ENCODE results near the gene BHLHA9.
A peak's percentile ranks its signal among the peaks of the same experiment; 100 is the strongest.

BHLHA9 gene

GRCh38 chr17:1260770-1261161 is 9.5 kb upstream of the BHLHA9 start:
- no peak overlapping the region for H4K12ac ChIP-seq (ENCODE audit: low read depth, low read length)
- no peak overlapping the region for H2BK5ac ChIP-seq (ENCODE audit: low read depth, low read length, poor library complexity)
- H2AK5ac ChIP-seq (ENCODE audit: low read length), result no peak overlapping the region
- H2BK120ac ChIP-seq (ENCODE audit: insufficient read depth, low read length, poor library complexity), result no peak overlapping the region
- H3K23ac ChIP-seq (ENCODE audit: low read length), result no peak overlapping the region
- H3K4me1 ChIP-seq (ENCODE audit: control insufficient read depth in 1 of 2, insufficient read depth in 2 of 2, low read length in 2 of 2), result peaks cover 3 to 7% of the 10 kb centered on the region in 2 experiments
- no peaks in the 10 kb centered on the region for H3K79me1 ChIP-seq (ENCODE audit: low read length)
- H2BK12ac ChIP-seq (ENCODE audit: low read length), result no peak overlapping the region
- DNase-seq, result no peak
- H3K14ac ChIP-seq (ENCODE audit: low read length), result no peak overlapping the region
- no peak overlapping the region for H4K91ac ChIP-seq (ENCODE audit: low read depth, low read length)
- no CpG with 5 or more reads among the region's 6 CpGs for WGBS (ENCODE audit: extremely low coverage, insufficient coverage, insufficient read length)
- H3K4me2 ChIP-seq (ENCODE audit: low read length), result no peak overlapping the region
- no peak overlapping the region for H3K18ac ChIP-seq (ENCODE audit: low read length)
- H3K79me2 ChIP-seq (ENCODE audit: control insufficient read depth, insufficient read depth, low read length, poor library complexity), result no peaks in the 10 kb centered on the region
- H2AFZ ChIP-seq (ENCODE audit: insufficient read depth, low read length, poor library complexity), result no peak overlapping the region
- no peak overlapping the region for H3K4ac ChIP-seq (ENCODE audit: low read depth, low read length)
- H3K27me3 ChIP-seq (ENCODE audit: insufficient read depth, low read length), result peaks cover 13% of the 10 kb centered on the region
- H4K8ac ChIP-seq (ENCODE audit: low read depth, low read length), result no peak overlapping the region
- H3K9me3 ChIP-seq (ENCODE audit: insufficient read depth, low read depth, low read length), result no peaks in the 10 kb centered on the region
- no peaks in the 10 kb centered on the region for H3K36me3 ChIP-seq (ENCODE audit: control insufficient read depth in 1 of 2, insufficient read depth in 2 of 2, low read length in 2 of 2)
- H3K27ac ChIP-seq (ENCODE audit: low read depth, low read length), result no peak overlapping the region
- H3K4me3 ChIP-seq (ENCODE audit: low read depth, low read length), result no peak overlapping the region
- no peak overlapping the region for H3K9ac ChIP-seq (ENCODE audit: low read length)

GRCh38 chr17:1264196-1264595 is 6.0 kb upstream of the BHLHA9 start:
- H3K4me2 ChIP-seq (ENCODE audit: low read length), result no peak overlapping the region
- no peak overlapping the region for H2BK5ac ChIP-seq (ENCODE audit: low read depth, low read length, poor library complexity)
- no peak overlapping the region for H3K23ac ChIP-seq (ENCODE audit: low read length)
- peaks cover 2% of the 10 kb centered on the region for H3K79me2 ChIP-seq (ENCODE audit: control insufficient read depth, insufficient read depth, low read length, poor library complexity)
- H3K4me1 ChIP-seq (ENCODE audit: control insufficient read depth in 1 of 2, insufficient read depth in 2 of 2, low read length in 2 of 2), result peaks cover 6% of the 10 kb centered on the region in 2 experiments
- no peak overlapping the region for H3K9ac ChIP-seq (ENCODE audit: low read length)
- H2BK12ac ChIP-seq (ENCODE audit: low read length), result no peak overlapping the region
- H3K18ac ChIP-seq (ENCODE audit: low read length), result no peak overlapping the region
- H2AK5ac ChIP-seq (ENCODE audit: low read length), result no peak overlapping the region
- no peaks in the 10 kb centered on the region for H3K36me3 ChIP-seq (ENCODE audit: control insufficient read depth in 1 of 2, insufficient read depth in 2 of 2, low read length in 2 of 2)
- H3K4ac ChIP-seq (ENCODE audit: low read depth, low read length), result no peak overlapping the region
- no peak overlapping the region for H2AFZ ChIP-seq (ENCODE audit: insufficient read depth, low read length, poor library complexity)
- no peak overlapping the region for H3K14ac ChIP-seq (ENCODE audit: low read length)
- H3K27ac ChIP-seq (ENCODE audit: low read depth, low read length), result no peak overlapping the region
- H3K79me1 ChIP-seq (ENCODE audit: low read length), result peaks cover 9% of the 10 kb centered on the region
- H4K91ac ChIP-seq (ENCODE audit: low read depth, low read length), result no peak overlapping the region
- H3K4me3 ChIP-seq (ENCODE audit: low read depth, low read length), result no peak overlapping the region
- no peak for DNase-seq
- no peak overlapping the region for H4K8ac ChIP-seq (ENCODE audit: low read depth, low read length)
- H4K12ac ChIP-seq (ENCODE audit: low read depth, low read length), result no peak overlapping the region
- H3K9me3 ChIP-seq (ENCODE audit: insufficient read depth, low read depth, low read length), result no peaks in the 10 kb centered on the region
- WGBS (ENCODE audit: extremely low coverage, insufficient coverage, insufficient read length), result no CpG with 5 or more reads among the region's 9 CpGs
- H3K27me3 ChIP-seq (ENCODE audit: insufficient read depth, low read length), result peaks cover 13% of the 10 kb centered on the region
- H2BK120ac ChIP-seq (ENCODE audit: insufficient read depth, low read length, poor library complexity), result no peak overlapping the region

GRCh38 chr17:1267471-1267943 is 2.7 kb upstream of the BHLHA9 start:
- no CpG with 5 or more reads among the region's 17 CpGs for whole genome bisulfite sequencing (ENCODE audit: extremely low coverage, insufficient coverage, insufficient read length)
- Histone ChIP-seq H3K79me2 (ENCODE audit: control insufficient read depth, insufficient read depth, low read length, poor library complexity) (peaks cover 2% of the 10 kb centered on the region), H3K4ac (ENCODE audit: low read depth, low read length) (no peak overlapping the region), H2BK12ac (ENCODE audit: low read length) (no peak overlapping the region), H4K8ac (ENCODE audit: low read depth, low read length) (peak overlapping the region; percentile 91), H2AFZ (ENCODE audit: insufficient read depth, low read length, poor library complexity) (peak overlapping the region; percentile 38), H3K23ac (ENCODE audit: low read length) (no peak overlapping the region), H4K91ac (ENCODE audit: low read depth, low read length) (peak overlapping the region; percentile 30), H3K4me1 (ENCODE audit: control insufficient read depth in 1 of 2, insufficient read depth in 2 of 2, low read length in 2 of 2) (peaks cover 0 to 3% of the 10 kb centered on the region in 2 experiments), H3K14ac (ENCODE audit: low read length) (peak overlapping the region; percentile 55), H4K12ac (ENCODE audit: low read depth, low read length) (peak overlapping the region; percentile 34), H3K18ac (ENCODE audit: low read length) (no peak overlapping the region), H3K9ac (ENCODE audit: low read length) (no peak overlapping the region), H3K27ac (ENCODE audit: low read depth, low read length) (no peak overlapping the region), H3K79me1 (ENCODE audit: low read length) (peaks cover 9% of the 10 kb centered on the region), H2AK5ac (ENCODE audit: low read length) (peak overlapping the region; percentile 49), H2BK120ac (ENCODE audit: insufficient read depth, low read length, poor library complexity) (peak overlapping the region; percentile 29), H3K4me2 (ENCODE audit: low read length) (peak overlapping the region; percentile 73), H3K4me3 (ENCODE audit: low read depth, low read length) (peak overlapping the region; percentile 71), H3K27me3 (ENCODE audit: insufficient read depth, low read length) (no peaks in the 10 kb centered on the region), H3K9me3 (ENCODE audit: insufficient read depth, low read depth, low read length) (peaks cover under 1% of the 10 kb centered on the region), H2BK5ac (ENCODE audit: low read depth, low read length, poor library complexity) (no peak overlapping the region), H3K36me3 (ENCODE audit: control insufficient read depth in 1 of 2, insufficient read depth in 2 of 2, low read length in 2 of 2) (no peaks in the 10 kb centered on the region)
- peak in 1 of 2 donors; percentile 28 for DNase-seq

- H3K14ac ChIP-seq (ENCODE audit: low read length), result no peak overlapping the region
- no peak overlapping the region for H2AFZ ChIP-seq (ENCODE audit: insufficient read depth, low read length, poor library complexity)
- peaks cover 9% of the 10 kb centered on the region for H3K79me1 ChIP-seq (ENCODE audit: low read length)
- H3K4me2 ChIP-seq (ENCODE audit: low read length), result no peak overlapping the region
- no peaks in the 10 kb centered on the region for H3K36me3 ChIP-seq (ENCODE audit: control insufficient read depth in 1 of 2, insufficient read depth in 2 of 2, low read length in 2 of 2)
- no peak overlapping the region for H3K23ac ChIP-seq (ENCODE audit: low read length)
- H2BK12ac ChIP-seq (ENCODE audit: low read length), result no peak overlapping the region
- H2BK120ac ChIP-seq (ENCODE audit: insufficient read depth, low read length, poor library complexity), result no peak overlapping the region
- no peak overlapping the region for H4K12ac ChIP-seq (ENCODE audit: low read depth, low read length)
- no peak overlapping the region for H4K91ac ChIP-seq (ENCODE audit: low read depth, low read length)
- H3K9ac ChIP-seq (ENCODE audit: low read length), result no peak overlapping the region
- no CpG with 5 or more reads among the region's 42 CpGs for WGBS (ENCODE audit: extremely low coverage, insufficient coverage, insufficient read length)
- H3K4me1 ChIP-seq (ENCODE audit: control insufficient read depth in 1 of 2, insufficient read depth in 2 of 2, low read length in 2 of 2), result peaks cover 0 to 3% of the 10 kb centered on the region in 2 experiments
- no peak overlapping the region for H2BK5ac ChIP-seq (ENCODE audit: low read depth, low read length, poor library complexity)
- no peak overlapping the region for H3K4me3 ChIP-seq (ENCODE audit: low read depth, low read length)
- DNase-seq, result no peak
- no peak overlapping the region for H3K27ac ChIP-seq (ENCODE audit: low read depth, low read length)
- H3K18ac ChIP-seq (ENCODE audit: low read length), result no peak overlapping the region
- H4K8ac ChIP-seq (ENCODE audit: low read depth, low read length), result no peak overlapping the region
- H3K9me3 ChIP-seq (ENCODE audit: insufficient read depth, low read depth, low read length), result peaks cover 4% of the 10 kb centered on the region
- peaks cover 2% of the 10 kb centered on the region for H3K79me2 ChIP-seq (ENCODE audit: control insufficient read depth, insufficient read depth, low read length, poor library complexity)
- no peak overlapping the region for H2AK5ac ChIP-seq (ENCODE audit: low read length)
- H3K4ac ChIP-seq (ENCODE audit: low read depth, low read length), result no peak overlapping the region
- no peaks in the 10 kb centered on the region for H3K27me3 ChIP-seq (ENCODE audit: insufficient read depth, low read length)
These were observed 783 bp downstream of the BHLHA9 start for GRCh38 chr17:1271030-1271423.

Measured in trophoblast cell (in vitro differentiated cells and primary cell).